SK-N-SH (cell line): ENCODE data around the gene DNM2. TPM values are rescaled to one million over a fixed set of nuclear protein-coding genes. Genes with fewer than 3 reads are reported as not detected.

Experiments
- CTCF ChIA-PET: fragments of 300-600, 350-600 bp; formaldehyde crosslinking; extraction: SDS; loops from one replicate; lab custom pipeline; 2021; lab: Yijun Ruan, JAX
- POLR2A ChIA-PET: fragments of 350-600 bp; sonication (Branson Sonifier 250); formaldehyde crosslinking; extraction: SDS; loops from one replicate; lab custom pipeline; 2020; ENCODE audit warnings: antibody characterized with exemption, inconsistent platforms; lab: Yijun Ruan, JAX
- DNase-seq: peaks from one replicate; pipeline ENCODE4 v3.0.0; 2012
- H2AFZ ChIP-seq: fragments of 200-600 bp; sonication (generic); 2 replicates; pipeline ENCODE4 v1.8.1; 2016; ENCODE audit warnings: antibody characterized with exemption, mild to moderate bottlenecking, low read depth
- H3F3A ChIP-seq: fragments of 200-600 bp; sonication (generic); replicated peaks from 2 replicates; pipeline ENCODE3; 2016; ENCODE audit warnings: antibody characterized with exemption, mild to moderate bottlenecking; ENCODE audit not compliant: insufficient read depth
- H3K27ac ChIP-seq, 2 experiments: fragments of 200-500 bp in 1 of 2; fragments of 200-600 bp in 1 of 2; sonication (Bioruptor generic) in 1 of 2; sonication (generic), shearing (Covaris generic) in 1 of 2; 2 replicates each; pipeline versions ENCODE4 v1.5.1 to v1.6.1; 2014 to 2016; ENCODE audit warnings: low read depth in 2 of 2, inconsistent platforms in 1 of 2, low read length in 1 of 2, mild to moderate bottlenecking in 1 of 2, mixed read lengths in 1 of 2
- H3K27me3 ChIP-seq: fragments of 200-600 bp; sonication (generic), shearing (Covaris generic); 2 replicates; pipeline ENCODE4 v1.6.1; 2016; ENCODE audit warnings: mixed run types; ENCODE audit not compliant: insufficient read depth
- H3K36me3 ChIP-seq, 2 experiments: fragments of 200-500 bp in 1 of 2; fragments of 200-600 bp in 1 of 2; sonication (Bioruptor generic) in 1 of 2; sonication (generic) in 1 of 2; replicated peaks in 1 of 2; 2 replicates each; pipeline versions ENCODE3 to v1.5.1; 2014 to 2016; ENCODE audit warnings: low read length in 1 of 2, mild to moderate bottlenecking in 1 of 2; ENCODE audit not compliant: insufficient read depth in 2 of 2, control insufficient read depth in 1 of 2
- H3K4me1 ChIP-seq, 2 experiments: fragments of 200-500 bp in 1 of 2; fragments of 200-600 bp in 1 of 2; sonication (Bioruptor generic) in 1 of 2; sonication (generic), shearing (Covaris generic) in 1 of 2; 2 replicates each; pipeline versions ENCODE4 v1.5.1 to v1.6.1; 2014 to 2016; ENCODE audit warnings: low read depth in 1 of 2, low read length in 1 of 2, mixed run types in 1 of 2; ENCODE audit not compliant: insufficient read depth in 2 of 2, control insufficient read depth in 1 of 2
- H3K4me2 ChIP-seq: fragments of 200-600 bp; sonication (generic), shearing (Covaris generic); 2 replicates; pipeline ENCODE4 v1.6.1; 2017; ENCODE audit warnings: mixed run types
- H3K4me3 ChIP-seq, 2 experiments: fragments of 200-500 bp in 1 of 2; fragments of 200-600 bp in 1 of 2; sonication (Bioruptor generic) in 1 of 2; sonication (generic), shearing (Covaris generic) in 1 of 2; 2 replicates each; pipeline versions ENCODE4 v1.5.1 to v1.8.1; 2014 to 2016; ENCODE audit warnings: low read depth in 2 of 2, inconsistent platforms in 1 of 2, low read length in 1 of 2, mild to moderate bottlenecking in 1 of 2, mixed read lengths in 1 of 2, moderate library complexity in 1 of 2
- H3K79me2 ChIP-seq: fragments of 200-600 bp; sonication (generic); 2 replicates; pipeline ENCODE4 v1.8.1; 2017; ENCODE audit warnings: mild to moderate bottlenecking; ENCODE audit not compliant: insufficient read depth
- H3K9ac ChIP-seq: fragments of 200-600 bp; sonication (generic); 2 replicates; pipeline ENCODE4 v1.6.1; 2017; ENCODE audit warnings: mixed run types
- H3K9me2 ChIP-seq: fragments of 200-600 bp; sonication (generic); 2 replicates; pipeline ENCODE4 v1.6.1; 2017; ENCODE audit warnings: mixed run types
- H3K9me3 ChIP-seq: fragments of 200-600 bp; sonication (generic); 2 replicates; pipeline ENCODE4 v1.6.1; 2017; ENCODE audit warnings: mixed run types, mild to moderate bottlenecking, moderate library complexity
- H4K20me1 ChIP-seq: fragments of 200-600 bp; sonication (generic); 2 replicates; pipeline ENCODE4 v1.6.1; 2017; ENCODE audit warnings: mild to moderate bottlenecking, mixed run types; ENCODE audit not compliant: insufficient read depth
- CHD2 ChIP-seq: fragments of 150-350 bp; IDR thresholded peaks from 2 replicates; pipeline ENCODE4 v1.6.1; 2018; ENCODE audit warnings: low read length; ENCODE audit not compliant: partially characterized antibody
- EZH2phosphoT487 ChIP-seq: fragments of 200-600 bp; sonication (generic); IDR thresholded peaks from 2 replicates; pipeline ENCODE4 v1.6.1; 2017; ENCODE audit warnings: low read depth, mixed run types, mild to moderate bottlenecking, antibody characterized with exemption, moderate library complexity, borderline replicate concordance
- FOXJ3 ChIP-seq: sonication (generic); formaldehyde crosslinking; IDR thresholded peaks from 2 replicates; pipeline ENCODE4 v1.5.1; 2020; ENCODE audit warnings: mild to moderate bottlenecking, missing genetic modification reagents
- GABPA ChIP-seq: IDR thresholded peaks from 2 replicates; pipeline ENCODE4 v1.4.0; 2012; ENCODE audit warnings: low read depth, mild to moderate bottlenecking
- IRF3 ChIP-seq: fragments of 150-350 bp; IDR thresholded peaks from 2 replicates; pipeline ENCODE4 v1.6.1; 2016; ENCODE audit warnings: mild to moderate bottlenecking, low read depth, low read length
- MEF2A ChIP-seq: IDR thresholded peaks from 2 replicates; pipeline ENCODE4 v1.4.0; 2012; ENCODE audit warnings: low read depth, borderline replicate concordance
- MXI1 ChIP-seq: IDR thresholded peaks from 2 replicates; pipeline ENCODE4 v1.6.1; 2012; ENCODE audit warnings: mild to moderate bottlenecking, low read depth, low read length, improper control_type of control experiment
- POLR2AphosphoS5 ChIP-seq: IDR thresholded peaks from 2 replicates; pipeline ENCODE4 v1.6.1; 2012; ENCODE audit warnings: low read depth, low read length
- RFX5 ChIP-seq: IDR thresholded peaks from 2 replicates; pipeline ENCODE4 v1.6.1; 2012; ENCODE audit warnings: mild to moderate bottlenecking, improper control_type of control experiment, low read length
- RXRA ChIP-seq: IDR thresholded peaks from 2 replicates; pipeline ENCODE4 v1.4.0; 2012; ENCODE audit warnings: low read depth, mild to moderate bottlenecking, borderline replicate concordance
- SIN3A ChIP-seq: IDR thresholded peaks from 2 replicates; pipeline ENCODE4 v1.6.1; 2012; ENCODE audit warnings: low read depth, mild to moderate bottlenecking, low read length, moderate library complexity, borderline replicate concordance
- SMC3 ChIP-seq: IDR thresholded peaks from 2 replicates; pipeline ENCODE4 v1.6.1; 2012; ENCODE audit warnings: low read depth, low read length, improper control_type of control experiment
- USF2 ChIP-seq: fragments of 150-350 bp; IDR thresholded peaks from 2 replicates; pipeline ENCODE4 v1.6.1; 2017; ENCODE audit warnings: antibody characterized with exemption, low read length, low read depth, borderline replicate concordance
- WGBS: methylation state at CpG from one replicate; pipeline ENCODE4 v1.1.6; 2017; ENCODE audit warnings: low lambda C conversion rate; 5-methylcytosine and 5-hydroxymethylcytosine counted together
- polyA plus RNA-seq, 3 experiments: library from polyadenylated mRNA; depleted of rRNA; stranded (reverse); fragments of >200 nt; gene quantifications; 2 replicates each; pipeline ENCODE4 v1.2.3, GENCODE V29; 2012
- TF ChIP-seq, protein P1 (sequence below): IDR thresholded peaks from 2 replicates; pipeline ENCODE4 v1.4.0; 2012; ENCODE audit warnings: low read depth, borderline replicate concordance

The DNM2 gene
- polyA plus RNA-seq, 1 of the 3 experiments (the other 2 are of a cell fraction): 52.5 TPM

DNA sequence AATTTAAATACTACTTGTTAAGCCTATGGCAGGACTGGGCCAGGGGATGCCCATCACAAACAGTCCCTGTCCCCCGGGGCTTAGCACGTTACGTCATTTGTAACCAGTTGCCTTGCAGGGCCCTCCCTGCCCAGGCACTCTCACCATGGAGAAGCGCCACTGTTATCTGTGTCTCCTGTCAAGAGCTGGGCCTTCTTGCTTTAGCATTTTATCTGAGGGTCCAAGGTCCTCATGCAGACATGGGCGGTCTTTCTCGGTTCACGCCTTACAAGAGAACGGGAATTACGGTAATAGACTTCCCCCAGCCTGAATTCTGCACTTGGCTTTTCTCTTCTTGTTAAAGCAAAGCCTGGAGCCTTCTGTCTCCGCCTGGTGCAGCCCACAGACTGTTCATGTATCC lies 72.0 kb downstream of the DNM2 start:
- Histone ChIP-seq H3F3A (no peaks in the 10 kb centered on the region), H3K9ac (no peak overlapping the region), H3K27me3 (no peaks in the 10 kb centered on the region), H4K20me1 (no peaks in the 10 kb centered on the region), H3K9me3 (no peaks in the 10 kb centered on the region), H3K79me2 (no peaks in the 10 kb centered on the region), H3K4me2 (no peak overlapping the region), H3K36me3 (peaks cover 25 to 36% of the 10 kb centered on the region in 2 experiments), H3K27ac (no peak overlapping the region), H3K9me2 (no peaks in the 10 kb centered on the region), H3K4me3 (no peak overlapping the region)
- 99% methylated on average over 10 of the region's 10 CpGs for WGBS
- ChIA-PET CTCF (no interaction called here), POLR2A (no interaction called here)
- TF ChIP-seq FOXJ3 (no peak), MEF2A (no peak), SIN3A (no peak), POLR2AphosphoS5 (no peak), RXRA (no peak), MXI1 (no peak), IRF3 (no peak), SMC3 (no peak)
- TF ChIP-seq, protein P1, sequence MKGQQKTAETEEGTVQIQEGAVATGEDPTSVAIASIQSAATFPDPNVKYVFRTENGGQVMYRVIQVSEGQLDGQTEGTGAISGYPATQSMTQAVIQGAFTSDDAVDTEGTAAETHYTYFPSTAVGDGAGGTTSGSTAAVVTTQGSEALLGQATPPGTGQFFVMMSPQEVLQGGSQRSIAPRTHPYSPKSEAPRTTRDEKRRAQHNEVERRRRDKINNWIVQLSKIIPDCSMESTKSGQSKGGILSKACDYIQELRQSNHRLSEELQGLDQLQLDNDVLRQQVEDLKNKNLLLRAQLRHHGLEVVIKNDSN: no peak
- TF ChIP-seq, all 33 proteins: peak for 0
- Histone ChIP-seq H2AFZ (no peak overlapping the region), H3K4me1 (no peaks in the 10 kb centered on the region)
- DNase-seq: no peak

GRCh38 chr19:10796653-10797052 lies 78.8 kb downstream of the DNM2 start:
- no peak for DNase-seq
- ChIA-PET POLR2A (no interaction called here), CTCF (interaction anchor here (1.9 kb wide), 1 partner anchor 67 kb away, joined by 6 read pairs; no protein-coding TSS in a partner anchor)
- no peaks in the 10 kb centered on the region for H3K79me2 ChIP-seq
- no peaks in the 10 kb centered on the region for H3K4me1 ChIP-seq
- H3F3A ChIP-seq: no peaks in the 10 kb centered on the region
- H3K27me3 ChIP-seq: no peaks in the 10 kb centered on the region
- 96% methylated on average over 19 of the region's 19 CpGs for WGBS
- H3K9me3 ChIP-seq: no peaks in the 10 kb centered on the region
- H3K9me2 ChIP-seq: no peaks in the 10 kb centered on the region
- no peak overlapping the region for H3K9ac ChIP-seq
- no peak overlapping the region for H2AFZ ChIP-seq
- H3K4me2 ChIP-seq: no peak overlapping the region
- no peaks in the 10 kb centered on the region for H4K20me1 ChIP-seq
- peaks cover 38 to 42% of the 10 kb centered on the region in 2 experiments for H3K36me3 ChIP-seq
- H3K27ac ChIP-seq: no peak overlapping the region
- TF ChIP-seq RFX5 (no peak), USF2 (no peak), GABPA (no peak), CHD2 (no peak), EZH2phosphoT487 (no peak), SMC3 (no peak)
- no peak overlapping the region for H3K4me3 ChIP-seq
